Suprapubic skin (tissue), 4 donors: ENCODE data around the gene TBL1X. TPM values are rescaled to one million over a fixed set of nuclear protein-coding genes. Genes with fewer than 3 reads are reported as not detected.

ENCODE experiments used
- DNase-seq, 2 donors: peaks; one replicate each; pipeline ENCODE4 v3.0.0-alpha.2; 2019; ENCODE audit warnings: low spot score in 2 of 2
- H3K27ac ChIP-seq: fragments of 200-600 bp; sonication (generic); one replicate; pipeline ENCODE4 v1.5.1; 2019
- H3K27me3 ChIP-seq: fragments of 200-600 bp; sonication (generic); one replicate; pipeline ENCODE4 v1.5.1; 2019
- H3K36me3 ChIP-seq: fragments of 200-600 bp; sonication (generic); one replicate; pipeline ENCODE4 v1.5.1; 2019
- H3K4me1 ChIP-seq: fragments of 200-600 bp; sonication (generic); one replicate; pipeline ENCODE4 v1.5.1; 2019
- H3K4me3 ChIP-seq: fragments of 200-600 bp; sonication (generic); one replicate; pipeline ENCODE4 v1.5.1; 2019; ENCODE audit warnings: mild to moderate bottlenecking
- H3K9me3 ChIP-seq: fragments of 200-600 bp; sonication (generic); one replicate; pipeline ENCODE4 v1.5.1; 2019
- CTCF ChIP-seq, 2 donors: fragments of 200-600 bp in 1 of 2; fragments of 450-650 bp in 1 of 2; sonication (generic) in 1 of 2; IDR thresholded peaks; one replicate each; pipeline ENCODE4 v1.5.1; 2016 to 2019; ENCODE audit warnings: antibody characterized with exemption in 2 of 2, mild to moderate bottlenecking in 1 of 2, moderate library complexity in 1 of 2
- EP300 ChIP-seq: sonication (generic); formaldehyde crosslinking; IDR thresholded peaks from one replicate; pipeline ENCODE4 v1.6.1; 2017; ENCODE audit warnings: antibody characterized with exemption
- POLR2A ChIP-seq, 2 donors: fragments of 450-650 bp; IDR thresholded peaks; one replicate each; pipeline ENCODE4 v1.6.1; 2017; ENCODE audit warnings: antibody characterized with exemption in 2 of 2, mild to moderate bottlenecking in 2 of 2, moderate library complexity in 2 of 2
- POLR2AphosphoS5 ChIP-seq, 3 donors: sonication (generic); formaldehyde crosslinking; IDR thresholded peaks; one replicate each; pipeline ENCODE4 v1.6.1; 2017; ENCODE audit warnings: antibody characterized with exemption in 3 of 3
- WGBS: methylation state at CpG from one replicate; pipeline ENCODE4 v1.1.5; 2018; 5-methylcytosine and 5-hydroxymethylcytosine counted together
- total RNA-seq, 4 donors: library from RNA; depleted of rRNA; stranded (reverse); fragments of >200 nt; gene quantifications; one replicate each; pipeline ENCODE4 v1.1.0, GENCODE V29; 2016

Gene TBL1X
- total RNA-seq, 4 donors from 2014 or later = 13.2 to 31.0 (median 17.1) TPM

- H3K27ac ChIP-seq = no peak overlapping the region
- WGBS = 87% methylated on average over 10 of the region's 10 CpGs
- TF ChIP-seq POLR2A (IDR thresholded peaks at IDR 0.05) (no peak), EP300 (no peak), CTCF (IDR thresholded peaks at IDR 0.05) (no peak)
- peaks cover 20% of the 10 kb centered on the region for H3K36me3 ChIP-seq
- peaks cover 3% of the 10 kb centered on the region for H3K4me1 ChIP-seq
- no peak for DNase-seq
- no peaks in the 10 kb centered on the region for H3K27me3 ChIP-seq
- no peak overlapping the region for H3K4me3 ChIP-seq
- H3K9me3 ChIP-seq = no peaks in the 10 kb centered on the region
Measured at GRCh38 chrX:9708086-9708485, 243.2 kb downstream of the TBL1X start.

GRCh38 chrX:9708923-9709553 lies 244.2 kb downstream of the TBL1X start:
- Histone ChIP-seq H3K4me3 (no peak overlapping the region), H3K4me1 (peaks cover 3% of the 10 kb centered on the region), H3K36me3 (peaks cover 20% of the 10 kb centered on the region), H3K9me3 (no peaks in the 10 kb centered on the region), H3K27me3 (no peaks in the 10 kb centered on the region), H3K27ac (no peak overlapping the region)
- 30% methylated on average over 15 of the region's 17 CpGs for WGBS
- peak in 1 of 2 donors; percentile 73 for DNase-seq
- TF ChIP-seq POLR2AphosphoS5 (IDR thresholded peaks at IDR 0.05) (no peak), CTCF (IDR thresholded peaks at IDR 0.05) (peak; percentile 56 to 67)

GRCh38 chrX:9710332-9710731 lies 245.5 kb downstream of the TBL1X start:
- H3K4me3 ChIP-seq = no peak overlapping the region
- peaks cover 25% of the 10 kb centered on the region for H3K36me3 ChIP-seq
- no peaks in the 10 kb centered on the region for H3K27me3 ChIP-seq
- DNase-seq = no peak
- no peak for TF ChIP-seq CTCF (IDR thresholded peaks at IDR 0.05)
- no peak for TF ChIP-seq POLR2AphosphoS5 (IDR thresholded peaks at IDR 0.05)
- TF ChIP-seq POLR2A (IDR thresholded peaks at IDR 0.05) = no peak
- TF ChIP-seq EP300 = no peak
- H3K9me3 ChIP-seq = no peaks in the 10 kb centered on the region
- WGBS = 75% methylated on average over 8 of the region's 8 CpGs
- peaks cover 3% of the 10 kb centered on the region for H3K4me1 ChIP-seq
- no peak overlapping the region for H3K27ac ChIP-seq

GRCh38 chrX:9717376-9717775 lies 252.5 kb downstream of the TBL1X start:
- 90% methylated on average over 21 of the region's 21 CpGs for WGBS
- no peak overlapping the region for H3K27ac ChIP-seq
- no peaks in the 10 kb centered on the region for H3K9me3 ChIP-seq
- H3K36me3 ChIP-seq = peaks cover 21% of the 10 kb centered on the region
- TF ChIP-seq CTCF (IDR thresholded peaks at IDR 0.05) (no peak), POLR2AphosphoS5 (IDR thresholded peaks at IDR 0.05) (no peak), EP300 (no peak), POLR2A (IDR thresholded peaks at IDR 0.05) (no peak)
- no peaks in the 10 kb centered on the region for H3K4me1 ChIP-seq
- H3K4me3 ChIP-seq = no peak overlapping the region
- DNase-seq = no peak
- H3K27me3 ChIP-seq = no peaks in the 10 kb centered on the region

- H3K9me3 ChIP-seq = no peaks in the 10 kb centered on the region
- WGBS = 70% methylated on average over 2 of the region's 2 CpGs
- H3K27ac ChIP-seq = no peak overlapping the region
- H3K27me3 ChIP-seq = no peaks in the 10 kb centered on the region
- no peak for DNase-seq
- no peaks in the 10 kb centered on the region for H3K4me1 ChIP-seq
- H3K36me3 ChIP-seq = no peaks in the 10 kb centered on the region
- TF ChIP-seq POLR2AphosphoS5 (IDR thresholded peaks at IDR 0.05) (no peak), POLR2A (IDR thresholded peaks at IDR 0.05) (no peak), CTCF (IDR thresholded peaks at IDR 0.05) (no peak), EP300 (no peak)
- no peak overlapping the region for H3K4me3 ChIP-seq
Measured at GRCh38 chrX:9724711-9725110, 259.9 kb downstream of the TBL1X start.
